ENCODE data around the gene GABRA5. TPM values are rescaled to one million over a fixed set of nuclear protein-coding genes. Genes with fewer than 3 reads are reported as not detected.
A peak's percentile ranks its signal among the peaks of the same experiment; 100 is the strongest.

The GABRA5 gene
- total RNA-seq, 1 experiment from 2014 or later: 4.9 TPM

DNA sequence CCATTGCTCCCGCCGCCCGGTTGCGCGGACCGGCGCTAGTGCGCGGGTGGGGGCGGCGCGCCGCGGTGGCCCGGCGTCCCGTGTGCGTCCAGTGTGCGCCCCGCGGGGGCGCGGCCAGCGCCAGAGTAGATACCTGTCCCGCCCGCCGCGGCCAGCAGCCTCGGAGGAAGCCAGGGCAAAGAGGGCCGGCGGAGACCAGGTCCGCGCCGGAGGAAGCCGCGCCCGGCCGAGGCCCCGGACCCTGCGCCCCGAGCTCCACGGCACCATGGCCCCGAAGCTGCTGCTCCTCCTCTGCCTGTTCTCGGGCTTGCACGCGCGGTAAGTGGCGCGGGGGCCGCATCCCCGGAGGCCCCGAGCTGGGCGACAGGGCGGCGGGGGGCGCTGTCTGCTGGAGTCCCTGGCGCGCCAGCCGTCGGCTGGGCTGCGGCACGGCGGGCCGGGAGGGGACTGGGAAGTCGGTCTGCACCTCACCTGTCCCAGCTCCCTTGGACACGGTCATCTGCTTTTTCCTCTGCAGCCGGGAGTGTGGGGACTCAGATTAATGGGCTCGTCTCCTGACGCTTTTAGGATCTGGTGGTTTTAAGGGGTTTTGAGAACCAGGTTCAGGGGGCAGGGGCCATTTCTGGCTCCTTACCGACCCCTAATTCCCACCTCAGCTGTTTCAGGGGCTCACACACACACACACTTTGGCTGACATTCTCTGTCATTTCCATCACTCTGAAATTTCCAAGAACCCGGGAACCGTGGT lies 104.6 kb downstream of the GABRA5 start:
- WGBS (ENCODE audit: extremely low coverage, insufficient read length, low lambda C conversion rate): no CpG with 5 or more reads among the region's 72 CpGs
- Histone ChIP-seq H3K27ac (ENCODE audit: insufficient read length, low read depth, low read length) (no peak overlapping the region), H3K4me1 (ENCODE audit: insufficient read depth, low read length) (no peaks in the 10 kb centered on the region; the same call in 1 of the 2 replicates), H4K91ac (ENCODE audit: insufficient read length, low read depth, low read length) (no peak overlapping the region), H3K79me2 (ENCODE audit: insufficient read depth, low read length) (no peaks in the 10 kb centered on the region), H3K23me2 (ENCODE audit: insufficient read length, low read depth, low read length, poor library complexity, severe bottlenecking) (peaks cover 12% of the 10 kb centered on the region), H2AK5ac (ENCODE audit: insufficient read length, low read length) (no peak overlapping the region), H3K79me1 (ENCODE audit: insufficient read depth, low read depth, low read length, poor library complexity, severe bottlenecking) (no peaks in the 10 kb centered on the region), H4K8ac (replicated peaks; ENCODE audit: insufficient read length, low read depth, low read length) (no peak overlapping the region), H3K18ac (ENCODE audit: insufficient read length, low read depth, low read length) (no peak overlapping the region), H2BK12ac (ENCODE audit: insufficient read length, low read depth, low read length) (no peak overlapping the region), H2BK5ac (ENCODE audit: insufficient read length, low read length) (no peak overlapping the region), H3K56ac (ENCODE audit: insufficient read length, low read depth, low read length) (no peak overlapping the region), H3K27me3 (ENCODE audit: insufficient read depth, low read length) (peaks cover 26% of the 10 kb centered on the region), H2BK20ac (ENCODE audit: low read depth, low read length, poor library complexity, severe bottlenecking) (no peak overlapping the region), H3K23ac (ENCODE audit: insufficient read length, low read depth, low read length) (no peak overlapping the region), H3K4ac (ENCODE audit: low read depth, low read length) (no peak overlapping the region), H3K9me3 (ENCODE audit: control insufficient read depth, low read depth, low read length) (no peaks in the 10 kb centered on the region), H3K14ac (ENCODE audit: insufficient read depth, low read length) (no peak overlapping the region), H2AFZ (ENCODE audit: low read length) (no peak overlapping the region), H3K4me2 (ENCODE audit: insufficient read depth, insufficient read length, low read length) (peak overlapping the region; percentile 85), H4K5ac (ENCODE audit: insufficient read length, low read depth, low read length) (no peak overlapping the region), H2BK15ac (ENCODE audit: low read depth, low read length) (no peak overlapping the region), H2BK120ac (ENCODE audit: low read depth, low read length, poor library complexity, severe bottlenecking) (no peak overlapping the region), H3K9ac (ENCODE audit: extremely low read depth, insufficient read length, low read length) (no peak overlapping the region), H3T11ph (ENCODE audit: low read length) (no peak overlapping the region), H4K20me1 (ENCODE audit: control insufficient read depth, insufficient read depth, insufficient read length) (no peaks in the 10 kb centered on the region)
- Mint-ChIP-seq H3K9me3 (peaks cover 0 to 2% of the 10 kb centered on the region in 2 experiments; a peak in 1 of 5 replicates), H3K27ac (no peak overlapping the region), H3K4me1 (peaks cover 13 to 15% of the 10 kb centered on the region in 2 experiments; a peak in 3 of 4 replicates), H3K36me3 (ENCODE audit: insufficient read depth in 1 of 3, low read depth in 3 of 3) (no peaks in the 10 kb centered on the region), H3K4me3 (peak overlapping the region; percentile 58 to 74), H3K27me3 (ENCODE audit: low read depth) (peaks cover 74% of the 10 kb centered on the region)
- TF ChIP-seq, protein P1, sequence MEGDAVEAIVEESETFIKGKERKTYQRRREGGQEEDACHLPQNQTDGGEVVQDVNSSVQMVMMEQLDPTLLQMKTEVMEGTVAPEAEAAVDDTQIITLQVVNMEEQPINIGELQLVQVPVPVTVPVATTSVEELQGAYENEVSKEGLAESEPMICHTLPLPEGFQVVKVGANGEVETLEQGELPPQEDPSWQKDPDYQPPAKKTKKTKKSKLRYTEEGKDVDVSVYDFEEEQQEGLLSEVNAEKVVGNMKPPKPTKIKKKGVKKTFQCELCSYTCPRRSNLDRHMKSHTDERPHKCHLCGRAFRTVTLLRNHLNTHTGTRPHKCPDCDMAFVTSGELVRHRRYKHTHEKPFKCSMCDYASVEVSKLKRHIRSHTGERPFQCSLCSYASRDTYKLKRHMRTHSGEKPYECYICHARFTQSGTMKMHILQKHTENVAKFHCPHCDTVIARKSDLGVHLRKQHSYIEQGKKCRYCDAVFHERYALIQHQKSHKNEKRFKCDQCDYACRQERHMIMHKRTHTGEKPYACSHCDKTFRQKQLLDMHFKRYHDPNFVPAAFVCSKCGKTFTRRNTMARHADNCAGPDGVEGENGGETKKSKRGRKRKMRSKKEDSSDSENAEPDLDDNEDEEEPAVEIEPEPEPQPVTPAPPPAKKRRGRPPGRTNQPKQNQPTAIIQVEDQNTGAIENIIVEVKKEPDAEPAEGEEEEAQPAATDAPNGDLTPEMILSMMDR (conservative IDR thresholded peaks at IDR 0.05): peak; percentile 26; the same call in 1 of the 3 replicates
- DNase-seq: peak; percentile 47
